D341Med (cell line): ENCODE results near the gene MAZ.
A peak's percentile ranks its signal among the peaks of the same experiment; 100 is the strongest.
"Not testable (repeated sequence)": the region's sequence is repeated elsewhere in the genome, so short reads cannot be mapped to it uniquely, and the experiment has no call there.

Experiments
- DNase-seq: peaks from one replicate; pipeline ENCODE4 v3.0.0; 2012; ENCODE audit warnings: low spot score

Gene MAZ

GRCh38 chr16:29825145-29826044 lies 19.1 kb downstream of the MAZ start:
- DNase-seq: peak; percentile 86

GRCh38 chr16:29826342-29826695 lies 20.0 kb downstream of the MAZ start:
- DNase-seq: no peak

GRCh38 chr16:29830774-29831173 lies 24.4 kb downstream of the MAZ start:
- no peak for DNase-seq

GRCh38 chr16:29831490-29831889 lies 25.2 kb downstream of the MAZ start:
- no peak for DNase-seq

- DNase-seq: not testable (repeated sequence)
Observed at GRCh38 chr16:29833219-29833618, 26.9 kb downstream of the MAZ start.

- DNase-seq: no peak
Observed at GRCh38 chr16:29834079-29834478, 27.8 kb downstream of the MAZ start.

- no peak for DNase-seq
Observed at GRCh38 chr16:29835926-29836325, 29.6 kb downstream of the MAZ start.

- no peak for DNase-seq
Observed at GRCh38 chr16:29836623-29837022, 30.3 kb downstream of the MAZ start.

GRCh38 chr16:29837841-29838240 lies 31.5 kb downstream of the MAZ start:
- no peak for DNase-seq

GRCh38 chr16:29839822-29840221 lies 33.5 kb downstream of the MAZ start:
- no peak for DNase-seq

GRCh38 chr16:29840240-29840639 lies 33.9 kb downstream of the MAZ start:
- DNase-seq: no peak

- no peak for DNase-seq
Observed at GRCh38 chr16:29841631-29842030, 35.3 kb downstream of the MAZ start.

- no peak for DNase-seq
Observed at GRCh38 chr16:29842732-29843346, 36.5 kb downstream of the MAZ start.

GRCh38 chr16:29843931-29844330 lies 37.6 kb downstream of the MAZ start:
- no peak for DNase-seq

GRCh38 chr16:29844575-29845331 lies 38.4 kb downstream of the MAZ start:
- no peak for DNase-seq

- DNase-seq: no peak
Observed at GRCh38 chr16:29845656-29846055, 39.3 kb downstream of the MAZ start.

- peak; percentile 88 for DNase-seq
Observed at GRCh38 chr16:29848420-29849297, 42.3 kb downstream of the MAZ start.

GRCh38 chr16:29849505-29849904 lies 43.2 kb downstream of the MAZ start:
- no peak for DNase-seq

GRCh38 chr16:29850998-29851397 lies 44.7 kb downstream of the MAZ start:
- no peak for DNase-seq

- no peak for DNase-seq
Observed at GRCh38 chr16:29852654-29853053, 46.3 kb downstream of the MAZ start.

- no peak for DNase-seq
Observed at GRCh38 chr16:29854520-29855100, 48.3 kb downstream of the MAZ start.
